HepG2 (cell line): Measurements from ENCODE around the gene PIEZO2. TPM values are rescaled to one million over a fixed set of nuclear protein-coding genes. Genes with fewer than 3 reads are reported as not detected.

Experiments used
- ATAC-seq: fragments of 200-7000 bp; cut with Tn5 transposase; 3 replicates; pipeline ENCODE4 v1.9.1; 2020; ENCODE audit warnings: mild to moderate bottlenecking, moderate library complexity
- BruUV-seq: library from RNA; stranded (reverse); fragments of 400-500 nt; replicated peaks from 2 replicates; lab custom pipeline; 2021; lab: Mats Ljungman, UMichigan
- CTCF ChIA-PET: fragments of 300-600 bp; formaldehyde crosslinking; extraction: SDS; loops from one replicate; lab custom pipeline; 2021; ENCODE audit warnings: low total read pairs, inconsistent platforms, low intra/inter-chr PET ratio; lab: Yijun Ruan, JAX
- POLR2A ChIA-PET: fragments of 350-600 bp; sonication (Branson Sonifier 250); formaldehyde crosslinking; loops from one replicate; lab custom pipeline; 2020; ENCODE audit warnings: antibody characterized with exemption, inconsistent platforms; lab: Yijun Ruan, JAX
- DNase-seq: peaks from one replicate; pipeline ENCODE4 v3.0.0-alpha.2; 2015; ENCODE audit warnings: low spot score
- FAIRE-seq: peaks from 3 replicates; lab custom pipeline; 2011; peaks lifted over from hg19 to GRCh38; lab: Jason Lieb, UNC
- H2AFZ ChIP-seq: one replicate; pipeline ENCODE4 v1.6.1; 2011; ENCODE audit warnings: low read length, inconsistent platforms
- H3K27ac ChIP-seq: fragments of 300-600 bp; 3 replicates; pipeline ENCODE4 v1.8.0; 2011; ENCODE audit warnings: mixed run types, mild to moderate bottlenecking, mixed read lengths, low read length, inconsistent platforms; ENCODE audit not compliant: insufficient read depth; ENCODE audit errors: extremely low read length
- H3K27me3 ChIP-seq, 2 experiments: fragments of 200-600 bp in 1 of 2; 2 replicates in 1 of 2; 3 replicates in 1 of 2; pipeline versions ENCODE4 v1.6.0 to v1.8.0; 2011; ENCODE audit warnings: low read length in 2 of 2, mild to moderate bottlenecking in 2 of 2, moderate library complexity in 2 of 2, inconsistent platforms in 1 of 2; ENCODE audit not compliant: insufficient read depth in 2 of 2, control insufficient read depth in 1 of 2
- H3K36me3 ChIP-seq, 2 experiments: fragments of 200-600 bp in 1 of 2; replicated peaks in 1 of 2; 2 replicates in 1 of 2; 3 replicates in 1 of 2; pipeline versions ENCODE4 v1.5.1 to v1.8.0; 2011; ENCODE audit warnings: low read length in 2 of 2, inconsistent platforms in 1 of 2; ENCODE audit not compliant: insufficient read depth in 2 of 2, control insufficient read depth in 1 of 2
- H3K4me1 ChIP-seq: 2 replicates; pipeline ENCODE4 v1.5.1; 2012; ENCODE audit warnings: low read length, inconsistent platforms; ENCODE audit not compliant: insufficient read depth
- H3K4me2 ChIP-seq: 2 replicates; pipeline ENCODE4 v1.6.0; 2011; ENCODE audit warnings: low read depth, low read length, inconsistent platforms
- H3K4me3 ChIP-seq, 3 experiments: fragments of 200-600 bp in 1 of 3; sonication (generic), shearing (Covaris generic) in 1 of 3; replicated peaks in 1 of 3; 2 replicates each; pipeline ENCODE4 v1.5.1; 2011 to 2016; ENCODE audit warnings: low read length in 3 of 3, inconsistent platforms in 2 of 3, low read depth in 2 of 3, mild to moderate bottlenecking in 2 of 3, control low read depth in 1 of 3, mixed read lengths in 1 of 3; ENCODE audit not compliant: insufficient read depth in 1 of 3
- H3K79me2 ChIP-seq: one replicate; pipeline ENCODE4 v1.6.1; 2011; ENCODE audit warnings: low read length, inconsistent platforms; ENCODE audit not compliant: insufficient read depth
- H3K9ac ChIP-seq: 2 replicates; pipeline ENCODE4 v1.6.0; 2011; ENCODE audit warnings: mild to moderate bottlenecking, low read depth, low read length, inconsistent platforms; ENCODE audit not compliant: insufficient read depth
- H3K9me3 ChIP-seq: 2 replicates; pipeline ENCODE4 v1.5.1; 2012; ENCODE audit warnings: mild to moderate bottlenecking, low read length
- H4K20me1 ChIP-seq: 2 replicates; pipeline ENCODE4 v1.6.0; 2011; ENCODE audit warnings: inconsistent platforms, mild to moderate bottlenecking, low read length, moderate library complexity; ENCODE audit not compliant: insufficient read depth
- FOXC1 ChIP-seq: sonication (generic); formaldehyde crosslinking; IDR thresholded peaks from 2 replicates; pipeline ENCODE4 v1.8.0; 2022; ENCODE audit warnings: mild to moderate bottlenecking, missing genetic modification reagents, borderline replicate concordance
- NFIB ChIP-seq: sonication (generic); formaldehyde crosslinking; IDR thresholded peaks from 2 replicates; pipeline ENCODE4 v1.9.0; 2021; ENCODE audit warnings: missing genetic modification reagents, mild to moderate bottlenecking, borderline replicate concordance
- RXRA ChIP-seq: sonication (generic); formaldehyde crosslinking; IDR thresholded peaks from 2 replicates; pipeline ENCODE4 v1.5.1; 2020; ENCODE audit warnings: missing genetic modification reagents
- SNRNP70 ChIP-seq: fragments of 200-400 bp; formaldehyde crosslinking; IDR thresholded peaks from 2 replicates; pipeline ENCODE4 v1.6.1; 2017; ENCODE audit warnings: mild to moderate bottlenecking, low read depth, low read length, moderate library complexity
- ZNF207 ChIP-seq: fragments of 450-650 bp; IDR thresholded peaks from 2 replicates; pipeline ENCODE4 v1.6.1; 2016; ENCODE audit warnings: antibody characterized with exemption, borderline replicate concordance
- ZNF768 ChIP-seq: sonication (generic); formaldehyde crosslinking; IDR thresholded peaks from 2 replicates; pipeline ENCODE4 v1.4.0; 2020; ENCODE audit warnings: missing genetic modification reagents
- WGBS: methylation state at CpG from one replicate; pipeline ENCODE4 v1.1.6; 2017; ENCODE audit warnings: low lambda C conversion rate; 5-methylcytosine and 5-hydroxymethylcytosine counted together
- in situ Hi-C: cut with HindIII; loops from 2 replicates; pipeline ENCODE4 v1.10.0; 2017; ENCODE audit warnings: low pct_unique_long_range_greater_than_20kb; ENCODE audit not compliant: extremely low pct_ligation_motif_present
- intact Hi-C: fragments of 100-400 bp; cut with micrococcal nuclease; formaldehyde crosslinking; loops from one replicate; pipeline ENCODE4 v1.10.0; 2022; ENCODE audit not compliant: unreplicated experiment
- polyA plus RNA-seq, 8 experiments: library from polyadenylated mRNA; depleted of rRNA in 3 of 8; stranded (reverse) in 7 of 8; unstranded in 1 of 8; fragments of >200 nt; fragmentation: Illumina TruSeq in 4 of 8; extraction: Trizol in 4 of 8; gene quantifications; 2 replicates each; pipeline versions ENCODE4 v1.2.1 to v1.2.3, GENCODE V29; 2011 to 2016; ENCODE audit warnings: low read depth in 4 of 8, missing spikeins in 1 of 8, mixed read lengths in 1 of 8; ENCODE audit not compliant: insufficient read depth in 1 of 8
- total RNA-seq, 5 experiments: library from RNA; depleted of rRNA; stranded (reverse); fragments of >200 nt; fragmentation: Illumina TruSeq; extraction: Trizol; gene quantifications; 2 replicates each; pipeline ENCODE4 v1.2.3, GENCODE V29; 2016; ENCODE audit warnings: low read depth in 1 of 5
- TF ChIP-seq, protein P1 (sequence below): sonication (generic); formaldehyde crosslinking; IDR thresholded peaks from 2 replicates; pipeline ENCODE4 v1.4.0; 2020; ENCODE audit warnings: missing genetic modification reagents
- TF ChIP-seq, protein P2 (sequence below): sonication (generic); formaldehyde crosslinking; IDR thresholded peaks from 2 replicates; pipeline ENCODE4 v1.4.0; 2020; ENCODE audit warnings: mild to moderate bottlenecking, missing genetic modification reagents
- TF ChIP-seq, protein P3 (sequence below): sonication (generic); formaldehyde crosslinking; IDR thresholded peaks from 2 replicates; pipeline ENCODE4 v1.4.0; 2020; ENCODE audit warnings: missing genetic modification reagents
- TF ChIP-seq, protein P4 (sequence below): sonication (generic); formaldehyde crosslinking; IDR thresholded peaks from 2 replicates; pipeline ENCODE4 v1.8.1; 2022; ENCODE audit warnings: low read depth, mild to moderate bottlenecking, missing genetic modification reagents

The PIEZO2 gene
- total and polyA plus RNA-seq, 2 of the 13 experiments (the other 11 are each of a cell fraction or from before 2014, with no cell fraction given) = 15.2 to 27.2 TPM

DNA sequence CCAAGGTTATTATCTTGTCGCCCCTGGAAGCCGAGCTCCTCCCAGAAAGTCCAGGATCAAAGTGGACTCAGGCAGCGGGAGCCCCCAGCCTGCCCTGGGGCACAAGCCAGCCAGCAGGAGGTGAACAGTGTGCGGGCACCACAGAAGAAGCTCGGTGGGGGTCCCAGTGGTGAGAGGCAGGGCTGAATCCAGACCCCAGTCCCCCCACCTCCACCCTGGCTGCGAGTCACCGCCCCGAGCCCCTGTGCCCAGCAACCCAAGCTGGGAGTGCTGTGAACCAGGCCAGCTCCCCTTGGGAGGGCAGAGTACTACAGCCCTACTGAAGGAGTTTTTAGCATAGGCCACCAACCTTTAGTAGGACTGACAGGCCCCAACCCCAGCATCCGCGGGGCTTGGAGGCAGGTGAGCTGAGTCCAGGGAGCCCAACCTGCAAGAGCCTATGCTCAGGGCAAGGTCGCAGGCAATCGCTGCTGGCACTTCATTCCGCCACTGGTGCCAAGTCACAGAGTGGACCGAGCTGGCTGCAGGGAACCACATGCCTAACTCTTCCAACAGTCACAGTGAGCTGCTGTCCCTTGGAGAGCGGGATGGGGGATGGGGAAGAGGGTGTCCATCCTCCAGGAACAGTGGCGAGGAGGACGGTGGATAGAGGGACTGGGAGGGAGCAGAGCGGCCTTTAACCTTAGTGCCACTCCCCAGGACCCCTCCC lies 3.0 kb downstream of the PIEZO2 start:
- intact Hi-C loops (loop anchor here (2.0 to 5.0 kb wide), 2 partner anchors 34 to 106 kb away; no protein-coding TSS in a partner anchor), in situ Hi-C loops (loop anchor here (5.0 kb wide), 1 partner anchor 104 kb away; no protein-coding TSS in a partner anchor)
- no peak overlapping the region for H2AFZ ChIP-seq
- H4K20me1 ChIP-seq = no peaks in the 10 kb centered on the region
- peak overlapping the region; percentile 57 to 71 (median 64); a peak in 4 of 6 replicates for H3K4me3 ChIP-seq
- H3K9me3 ChIP-seq = no peaks in the 10 kb centered on the region
- no peak overlapping the region for H3K27ac ChIP-seq
- H3K36me3 ChIP-seq = peaks cover 2% of the 10 kb centered on the region in 2 experiments; a peak in 2 of 5 replicates
- no peak for DNase-seq
- peaks cover 55% of the 10 kb centered on the region for H3K4me1 ChIP-seq
- peak overlapping the region; percentile 81 for H3K4me2 ChIP-seq
- POLR2A ChIA-PET = interaction anchor here (1.1 to 2.2 kb wide), 4 partner anchors 10 to 145 kb away, joined by 4 to 7 read pairs (median 6); no protein-coding TSS in a partner anchor
- peak; percentile 23 for ATAC-seq
- FAIRE-seq = no peak
- whole genome bisulfite sequencing = 51% methylated on average over 10 of the region's 18 CpGs
- H3K9ac ChIP-seq = peak overlapping the region; percentile 31; the same call in 1 of the 2 replicates
- BruUV-seq = no TSS peak
- CTCF ChIA-PET = no interaction called here
- H3K27me3 ChIP-seq = 0 out of 5 replicates have a peak, but pooled peaks cover 0 to 3% of the 10 kb centered on the region in 2 experiments
- H3K79me2 ChIP-seq = peaks cover 22% of the 10 kb centered on the region
- TF ChIP-seq, protein P1, sequence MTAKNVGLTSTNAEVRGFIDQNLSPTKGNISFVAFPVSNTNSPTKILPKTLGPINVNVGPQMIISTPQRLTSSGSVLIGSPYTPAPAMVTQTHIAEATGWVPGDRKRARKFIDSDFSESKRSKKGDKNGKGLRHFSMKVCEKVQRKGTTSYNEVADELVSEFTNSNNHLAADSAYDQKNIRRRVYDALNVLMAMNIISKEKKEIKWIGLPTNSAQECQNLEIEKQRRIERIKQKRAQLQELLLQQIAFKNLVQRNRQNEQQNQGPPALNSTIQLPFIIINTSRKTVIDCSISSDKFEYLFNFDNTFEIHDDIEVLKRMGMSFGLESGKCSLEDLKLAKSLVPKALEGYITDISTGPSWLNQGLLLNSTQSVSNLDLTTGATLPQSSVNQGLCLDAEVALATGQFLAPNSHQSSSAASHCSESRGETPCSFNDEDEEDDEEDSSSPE (CRISPR knock-in tag) = no peak
- TF ChIP-seq NFIB (CRISPR knock-in tag) (no peak), FOXC1 (no peak), ZNF207 (no peak), SNRNP70 (no peak), RXRA (CRISPR knock-in tag) (no peak), ZNF768 (CRISPR knock-in tag) (0 out of 2 replicates have a peak, but pooled peaks have one; percentile 12)
- TF ChIP-seq, protein P2, sequence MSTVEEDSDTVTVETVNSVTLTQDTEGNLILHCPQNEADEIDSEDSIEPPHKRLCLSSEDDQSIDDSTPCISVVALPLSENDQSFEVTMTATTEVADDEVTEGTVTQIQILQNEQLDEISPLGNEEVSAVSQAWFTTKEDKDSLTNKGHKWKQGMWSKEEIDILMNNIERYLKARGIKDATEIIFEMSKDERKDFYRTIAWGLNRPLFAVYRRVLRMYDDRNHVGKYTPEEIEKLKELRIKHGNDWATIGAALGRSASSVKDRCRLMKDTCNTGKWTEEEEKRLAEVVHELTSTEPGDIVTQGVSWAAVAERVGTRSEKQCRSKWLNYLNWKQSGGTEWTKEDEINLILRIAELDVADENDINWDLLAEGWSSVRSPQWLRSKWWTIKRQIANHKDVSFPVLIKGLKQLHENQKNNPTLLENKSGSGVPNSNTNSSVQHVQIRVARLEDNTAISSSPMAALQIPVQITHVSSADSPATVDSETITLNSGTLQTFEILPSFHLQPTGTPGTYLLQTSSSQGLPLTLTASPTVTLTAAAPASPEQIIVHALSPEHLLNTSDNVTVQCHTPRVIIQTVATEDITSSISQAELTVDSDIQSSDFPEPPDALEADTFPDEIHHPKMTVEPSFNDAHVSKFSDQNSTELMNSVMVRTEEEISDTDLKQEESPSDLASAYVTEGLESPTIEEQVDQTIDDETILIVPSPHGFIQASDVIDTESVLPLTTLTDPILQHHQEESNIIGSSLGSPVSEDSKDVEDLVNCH (CRISPR knock-in tag) = no peak
- TF ChIP-seq, protein P3, sequence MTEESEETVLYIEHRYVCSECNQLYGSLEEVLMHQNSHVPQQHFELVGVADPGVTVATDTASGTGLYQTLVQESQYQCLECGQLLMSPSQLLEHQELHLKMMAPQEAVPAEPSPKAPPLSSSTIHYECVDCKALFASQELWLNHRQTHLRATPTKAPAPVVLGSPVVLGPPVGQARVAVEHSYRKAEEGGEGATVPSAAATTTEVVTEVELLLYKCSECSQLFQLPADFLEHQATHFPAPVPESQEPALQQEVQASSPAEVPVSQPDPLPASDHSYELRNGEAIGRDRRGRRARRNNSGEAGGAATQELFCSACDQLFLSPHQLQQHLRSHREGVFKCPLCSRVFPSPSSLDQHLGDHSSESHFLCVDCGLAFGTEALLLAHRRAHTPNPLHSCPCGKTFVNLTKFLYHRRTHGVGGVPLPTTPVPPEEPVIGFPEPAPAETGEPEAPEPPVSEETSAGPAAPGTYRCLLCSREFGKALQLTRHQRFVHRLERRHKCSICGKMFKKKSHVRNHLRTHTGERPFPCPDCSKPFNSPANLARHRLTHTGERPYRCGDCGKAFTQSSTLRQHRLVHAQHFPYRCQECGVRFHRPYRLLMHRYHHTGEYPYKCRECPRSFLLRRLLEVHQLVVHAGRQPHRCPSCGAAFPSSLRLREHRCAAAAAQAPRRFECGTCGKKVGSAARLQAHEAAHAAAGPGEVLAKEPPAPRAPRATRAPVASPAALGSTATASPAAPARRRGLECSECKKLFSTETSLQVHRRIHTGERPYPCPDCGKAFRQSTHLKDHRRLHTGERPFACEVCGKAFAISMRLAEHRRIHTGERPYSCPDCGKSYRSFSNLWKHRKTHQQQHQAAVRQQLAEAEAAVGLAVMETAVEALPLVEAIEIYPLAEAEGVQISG (CRISPR knock-in tag) = 0 out of 2 replicates have a peak, but pooled peaks have one; percentile 22
- TF ChIP-seq, protein P4, sequence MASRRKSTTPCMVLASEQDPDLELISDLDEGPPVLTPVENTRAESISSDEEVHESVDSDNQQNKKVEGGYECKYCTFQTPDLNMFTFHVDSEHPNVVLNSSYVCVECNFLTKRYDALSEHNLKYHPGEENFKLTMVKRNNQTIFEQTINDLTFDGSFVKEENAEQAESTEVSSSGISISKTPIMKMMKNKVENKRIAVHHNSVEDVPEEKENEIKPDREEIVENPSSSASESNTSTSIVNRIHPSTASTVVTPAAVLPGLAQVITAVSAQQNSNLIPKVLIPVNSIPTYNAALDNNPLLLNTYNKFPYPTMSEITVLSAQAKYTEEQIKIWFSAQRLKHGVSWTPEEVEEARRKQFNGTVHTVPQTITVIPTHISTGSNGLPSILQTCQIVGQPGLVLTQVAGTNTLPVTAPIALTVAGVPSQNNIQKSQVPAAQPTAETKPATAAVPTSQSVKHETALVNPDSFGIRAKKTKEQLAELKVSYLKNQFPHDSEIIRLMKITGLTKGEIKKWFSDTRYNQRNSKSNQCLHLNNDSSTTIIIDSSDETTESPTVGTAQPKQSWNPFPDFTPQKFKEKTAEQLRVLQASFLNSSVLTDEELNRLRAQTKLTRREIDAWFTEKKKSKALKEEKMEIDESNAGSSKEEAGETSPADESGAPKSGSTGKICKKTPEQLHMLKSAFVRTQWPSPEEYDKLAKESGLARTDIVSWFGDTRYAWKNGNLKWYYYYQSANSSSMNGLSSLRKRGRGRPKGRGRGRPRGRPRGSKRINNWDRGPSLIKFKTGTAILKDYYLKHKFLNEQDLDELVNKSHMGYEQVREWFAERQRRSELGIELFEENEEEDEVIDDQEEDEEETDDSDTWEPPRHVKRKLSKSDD (CRISPR knock-in tag) = 0 out of 2 replicates have a peak, but pooled peaks have one; percentile 58
